Spleen (tissue), 11 donors: ENCODE results near the gene TBXA2R. TPM values are rescaled to one million over a fixed set of nuclear protein-coding genes. Genes with fewer than 3 reads are reported as not detected.

Source experiments
- DNase-seq: peaks from one replicate; pipeline ENCODE4 v3.0.0-alpha.2; 2020
- H3K27ac ChIP-seq, 8 donors: fragments of 200-600 bp; sonication (generic) in 7 of 8; 1 replicate in 4 of 8; 2 replicates in 4 of 8; pipeline versions ENCODE4 v1.5.0 to v1.8.0; 2016 to 2021; ENCODE audit warnings: inconsistent platforms in 4 of 8, mild to moderate bottlenecking in 4 of 8, moderate library complexity in 1 of 8
- H3K27me3 ChIP-seq, 7 donors: fragments of 200-600 bp; sonication (generic) in 6 of 7; replicated peaks in 1 of 7; 1 replicate in 4 of 7; 2 replicates in 3 of 7; pipeline versions ENCODE4 v1.5.0 to v1.8.0; 2016 to 2021; ENCODE audit warnings: inconsistent platforms in 3 of 7, mild to moderate bottlenecking in 1 of 7
- H3K36me3 ChIP-seq, 6 donors: fragments of 200-600 bp; sonication (generic) in 5 of 6; 1 replicate in 4 of 6; 2 replicates in 2 of 6; pipeline versions ENCODE4 v1.5.0 to v1.8.0; 2016 to 2021; ENCODE audit warnings: inconsistent platforms in 2 of 6
- H3K4me1 ChIP-seq, 6 donors: fragments of 200-600 bp; sonication (generic) in 5 of 6; 1 replicate in 3 of 6; 2 replicates in 3 of 6; pipeline versions ENCODE4 v1.5.0 to v1.8.0; 2016 to 2021; ENCODE audit warnings: inconsistent platforms in 3 of 6
- H3K4me3 ChIP-seq, 8 donors: fragments of 200-600 bp; sonication (generic) in 7 of 8; 1 replicate in 4 of 8; 2 replicates in 4 of 8; pipeline versions ENCODE4 v1.5.0 to v1.8.0; 2016 to 2021; ENCODE audit warnings: inconsistent platforms in 4 of 8, mild to moderate bottlenecking in 4 of 8, moderate library complexity in 2 of 8
- H3K9me3 ChIP-seq, 8 donors: fragments of 200-600 bp; sonication (generic) in 7 of 8; 1 replicate in 4 of 8; 2 replicates in 4 of 8; pipeline versions ENCODE4 v1.5.0 to v1.8.0; 2016 to 2021; ENCODE audit warnings: inconsistent platforms in 4 of 8
- POLR2A ChIP-seq, 3 donors: fragments of 450-650 bp; IDR thresholded peaks; one replicate each; pipeline ENCODE4 v1.5.1; 2017; ENCODE audit warnings: antibody characterized with exemption in 3 of 3, mild to moderate bottlenecking in 1 of 3
- POLR2AphosphoS5 ChIP-seq, 3 donors: sonication (generic); formaldehyde crosslinking; IDR thresholded peaks; one replicate each; pipeline ENCODE4 v1.5.1; 2017; ENCODE audit warnings: antibody characterized with exemption in 3 of 3
- WGBS, 5 donors: extraction: QIAGEN DNeasy Blood & Tissue Kit in 3 of 5; methylation state at CpG; one replicate each; pipeline versions ENCODE4 v1.1.5 to v1.1.7; 2013 to 2018; 5-methylcytosine and 5-hydroxymethylcytosine counted together
- intact Hi-C: fragments of 100-400 bp; cut with DNase I; formaldehyde crosslinking; loops from one replicate; pipeline ENCODE4 v1.15.0; 2023; ENCODE audit warnings: low total_unique reads
- polyA plus RNA-seq, 3 donors: library from polyadenylated mRNA; stranded (reverse); fragments of 200-250 nt; gene quantifications; one replicate each; pipeline ENCODE4 v1.2.1, GENCODE V29; 2013
- total RNA-seq, 7 donors: library from RNA; depleted of rRNA in 3 of 7; stranded (reverse); fragments of >200 nt in 3 of 7; fragmentation: NEBNext Ultra II Directional in 4 of 7; extraction: Animal tissue kit (Norgen Biotek cat#: 25700) in 4 of 7; gene quantifications; one replicate each; pipeline versions ENCODE4 v1.1.0 to v1.2.1, GENCODE V29; 2016 to 2021
- TF ChIP-seq, protein P1 (sequence below), 11 experiments: fragments of 200-600 bp in 7 of 11; fragments of 450-650 bp in 4 of 11; sonication (generic) in 4 of 11; IDR thresholded peaks in 8 of 11; conservative IDR thresholded peaks in 3 of 11; 1 replicate in 7 of 11; 2 replicates in 4 of 11; pipeline versions ENCODE4 v1.4.0 to v1.8.0; 2016 to 2021; ENCODE audit warnings: antibody characterized with exemption in 11 of 11, inconsistent platforms in 4 of 11, mild to moderate bottlenecking in 1 of 11
- donor health status: healthy with polysubstance abuse.
- donor health status: DM: no; HTN: no; CAD: no; lungs with moderate emphysema.
- donor health status: DM: no; HTN: no; CAD: no.
- donor health status: Bipolar disorder and iron deficiency.
- donor health status: healthy.
- donor health status: DM: no; HTN: no; CAD: no.
- donor health status: DM: yes; HTN: yes; CAD: no.

Gene TBXA2R
- total and polyA plus RNA-seq, 10 donors: 2.1 to 16.1 (median 10.5) TPM

DNA sequence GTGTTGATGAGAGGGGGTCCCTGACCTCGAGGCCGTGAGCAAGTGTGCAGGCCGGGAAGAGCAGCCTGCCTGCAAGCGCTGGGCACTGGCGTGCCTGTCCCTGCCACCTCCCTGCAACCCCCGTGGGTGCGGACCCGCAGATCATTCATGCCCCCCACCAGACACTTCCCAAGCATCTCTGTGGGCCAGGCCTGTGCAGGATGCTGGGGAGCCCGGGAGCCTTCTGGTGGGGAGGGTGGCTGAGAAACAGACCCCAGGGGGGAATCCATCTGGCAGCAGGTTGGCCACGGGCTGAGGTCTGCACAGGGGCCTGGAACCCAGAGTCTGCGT lies 38.4 kb upstream of the TBXA2R start:
- Histone ChIP-seq H3K9me3 (no peaks in the 10 kb centered on the region), H3K27ac (no peak overlapping the region), H3K4me3 (no peak overlapping the region), H3K27me3 (no peaks in the 10 kb centered on the region), H3K36me3 (peaks cover 0 to 93% (median 60%) of the 10 kb centered on the region in 6 donors), H3K4me1 (no peaks in the 10 kb centered on the region)
- DNase-seq: no peak
- 84 to 92% (median 88%) methylated on average over 6 to 11 of the region's 11 CpGs for WGBS, 5 donors
- no peak for TF ChIP-seq POLR2A (IDR thresholded peaks at IDR 0.05)
- TF ChIP-seq POLR2AphosphoS5 (IDR thresholded peaks at IDR 0.05): no peak
- TF ChIP-seq, protein P1, sequence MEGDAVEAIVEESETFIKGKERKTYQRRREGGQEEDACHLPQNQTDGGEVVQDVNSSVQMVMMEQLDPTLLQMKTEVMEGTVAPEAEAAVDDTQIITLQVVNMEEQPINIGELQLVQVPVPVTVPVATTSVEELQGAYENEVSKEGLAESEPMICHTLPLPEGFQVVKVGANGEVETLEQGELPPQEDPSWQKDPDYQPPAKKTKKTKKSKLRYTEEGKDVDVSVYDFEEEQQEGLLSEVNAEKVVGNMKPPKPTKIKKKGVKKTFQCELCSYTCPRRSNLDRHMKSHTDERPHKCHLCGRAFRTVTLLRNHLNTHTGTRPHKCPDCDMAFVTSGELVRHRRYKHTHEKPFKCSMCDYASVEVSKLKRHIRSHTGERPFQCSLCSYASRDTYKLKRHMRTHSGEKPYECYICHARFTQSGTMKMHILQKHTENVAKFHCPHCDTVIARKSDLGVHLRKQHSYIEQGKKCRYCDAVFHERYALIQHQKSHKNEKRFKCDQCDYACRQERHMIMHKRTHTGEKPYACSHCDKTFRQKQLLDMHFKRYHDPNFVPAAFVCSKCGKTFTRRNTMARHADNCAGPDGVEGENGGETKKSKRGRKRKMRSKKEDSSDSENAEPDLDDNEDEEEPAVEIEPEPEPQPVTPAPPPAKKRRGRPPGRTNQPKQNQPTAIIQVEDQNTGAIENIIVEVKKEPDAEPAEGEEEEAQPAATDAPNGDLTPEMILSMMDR (IDR thresholded peaks at IDR 0.05 in 8 of 11, conservative IDR thresholded peaks at IDR 0.05 in 3 of 11): no peak
- intact Hi-C loops: no loop called here

GRCh38 chr19:3644351-3645066 lies 37.8 kb upstream of the TBXA2R start:
- Histone ChIP-seq H3K27me3 (no peaks in the 10 kb centered on the region), H3K9me3 (no peaks in the 10 kb centered on the region), H3K4me3 (no peak overlapping the region), H3K27ac (no peak overlapping the region), H3K4me1 (no peaks in the 10 kb centered on the region), H3K36me3 (peaks cover 0 to 94% (median 64%) of the 10 kb centered on the region in 6 donors)
- 72 to 90% (median 89%) methylated on average over 7 to 19 of the region's 19 CpGs for WGBS, 5 donors
- no peak for DNase-seq
- intact Hi-C loops: no loop called here
- peak in 1 of 3 donors; percentile 28 for TF ChIP-seq POLR2AphosphoS5 (IDR thresholded peaks at IDR 0.05)
- TF ChIP-seq, protein P1 (IDR thresholded peaks at IDR 0.05 in 8 of 11, conservative IDR thresholded peaks at IDR 0.05 in 3 of 11): no peak

- Histone ChIP-seq H3K4me1 (no peaks in the 10 kb centered on the region), H3K9me3 (no peaks in the 10 kb centered on the region), H3K27me3 (no peaks in the 10 kb centered on the region), H3K4me3 (no peak overlapping the region), H3K36me3 (peaks cover 0 to 100% (median 71%) of the 10 kb centered on the region in 6 donors), H3K27ac (no peak overlapping the region)
- TF ChIP-seq, protein P1 (IDR thresholded peaks at IDR 0.05 in 8 of 11, conservative IDR thresholded peaks at IDR 0.05 in 3 of 11): no peak
- TF ChIP-seq POLR2AphosphoS5 (IDR thresholded peaks at IDR 0.05) (no peak), POLR2A (IDR thresholded peaks at IDR 0.05) (no peak)
- no peak for DNase-seq
- intact Hi-C loops: no loop called here
- 84 to 96% (median 94%) methylated on average over 4 to 28 of the region's 28 CpGs for WGBS, 5 donors
Observed at GRCh38 chr19:3643674-3644313, 37.1 kb upstream of the TBXA2R start.

GRCh38 chr19:3642987-3643673 lies 36.5 kb upstream of the TBXA2R start:
- DNase-seq: no peak
- no peak overlapping the region for H3K27ac ChIP-seq
- intact Hi-C loops: no loop called here
- no peaks in the 10 kb centered on the region for H3K4me1 ChIP-seq
- WGBS, 5 donors: 91 to 96% (median 91%) methylated on average over 33 to 36 of the region's 36 CpGs
- H3K27me3 ChIP-seq: no peaks in the 10 kb centered on the region
- H3K9me3 ChIP-seq: no peaks in the 10 kb centered on the region
- TF ChIP-seq, protein P1 (IDR thresholded peaks at IDR 0.05 in 8 of 11, conservative IDR thresholded peaks at IDR 0.05 in 3 of 11): no peak
- TF ChIP-seq POLR2AphosphoS5 (IDR thresholded peaks at IDR 0.05): peak; percentile 7 to 40 (median 20)
- H3K4me3 ChIP-seq: no peak overlapping the region
- H3K36me3 ChIP-seq: peaks cover 0 to 100% (median 72%) of the 10 kb centered on the region in 6 donors
